Thyroid gland (tissue), 4 donors: ENCODE measurements around the gene IER5L.

Experiments
- CTCF ChIP-seq, 6 experiments: fragments of 200-600 bp in 3 of 6; fragments of 450-650 bp in 3 of 6; sonication (generic) in 3 of 6; IDR thresholded peaks; one replicate each; pipeline ENCODE4 v1.5.1; 2016 to 2019; ENCODE audit warnings: antibody characterized with exemption in 6 of 6, mild to moderate bottlenecking in 2 of 6, inconsistent platforms in 1 of 6, moderate library complexity in 1 of 6
- POLR2A ChIP-seq, 2 donors: fragments of 450-650 bp; IDR thresholded peaks; one replicate each; pipeline ENCODE4 v1.6.1; 2017; ENCODE audit warnings: antibody characterized with exemption in 2 of 2, mild to moderate bottlenecking in 2 of 2, moderate library complexity in 1 of 2

DNA sequence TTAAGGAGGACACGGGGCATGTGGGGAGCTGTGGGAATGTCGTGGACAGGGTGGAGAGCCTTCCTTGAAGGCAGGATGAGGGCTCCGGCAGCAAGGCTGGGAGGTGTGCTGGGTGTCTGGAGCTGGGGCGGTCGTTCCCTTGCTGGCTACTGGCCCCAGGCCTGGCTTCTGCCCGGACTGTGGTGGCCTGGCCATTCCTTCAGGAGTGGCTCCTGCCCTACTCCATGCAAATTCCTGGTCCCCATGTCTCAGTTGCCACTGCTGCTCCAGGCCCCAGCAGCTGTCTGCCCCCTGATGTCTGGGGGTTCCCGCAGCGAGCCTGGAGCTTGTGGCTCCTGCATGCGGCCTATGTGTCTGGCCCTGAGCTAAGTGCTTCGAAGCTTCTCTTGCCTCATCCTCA lies 21.9 kb downstream of the IER5L start:
- TF ChIP-seq CTCF (IDR thresholded peaks at IDR 0.05) (no peak), POLR2A (IDR thresholded peaks at IDR 0.05) (no peak)
